Measurements from ENCODE around the gene PLXNA4.

DNA sequence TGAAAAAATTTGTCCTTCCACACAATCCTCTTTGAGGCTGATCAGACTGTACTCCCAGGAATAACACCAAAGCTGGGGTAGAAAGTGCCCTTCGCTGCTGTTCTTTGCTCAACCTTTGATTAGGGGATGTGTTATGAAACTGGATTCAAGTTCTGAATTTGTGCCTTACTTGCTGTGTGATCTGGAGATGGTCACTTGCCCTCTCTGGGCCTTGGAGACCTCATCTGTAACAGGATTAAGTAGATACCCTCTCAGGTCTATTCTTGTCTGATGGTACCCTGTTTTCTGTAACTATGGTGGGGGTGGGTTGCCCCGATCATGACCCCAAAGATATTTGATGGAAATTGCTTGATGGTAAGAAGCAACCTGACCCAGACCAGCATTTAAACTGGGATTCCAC lies 368.5 kb downstream of the PLXNA4 start:
- TF ChIP-seq, protein P1, sequence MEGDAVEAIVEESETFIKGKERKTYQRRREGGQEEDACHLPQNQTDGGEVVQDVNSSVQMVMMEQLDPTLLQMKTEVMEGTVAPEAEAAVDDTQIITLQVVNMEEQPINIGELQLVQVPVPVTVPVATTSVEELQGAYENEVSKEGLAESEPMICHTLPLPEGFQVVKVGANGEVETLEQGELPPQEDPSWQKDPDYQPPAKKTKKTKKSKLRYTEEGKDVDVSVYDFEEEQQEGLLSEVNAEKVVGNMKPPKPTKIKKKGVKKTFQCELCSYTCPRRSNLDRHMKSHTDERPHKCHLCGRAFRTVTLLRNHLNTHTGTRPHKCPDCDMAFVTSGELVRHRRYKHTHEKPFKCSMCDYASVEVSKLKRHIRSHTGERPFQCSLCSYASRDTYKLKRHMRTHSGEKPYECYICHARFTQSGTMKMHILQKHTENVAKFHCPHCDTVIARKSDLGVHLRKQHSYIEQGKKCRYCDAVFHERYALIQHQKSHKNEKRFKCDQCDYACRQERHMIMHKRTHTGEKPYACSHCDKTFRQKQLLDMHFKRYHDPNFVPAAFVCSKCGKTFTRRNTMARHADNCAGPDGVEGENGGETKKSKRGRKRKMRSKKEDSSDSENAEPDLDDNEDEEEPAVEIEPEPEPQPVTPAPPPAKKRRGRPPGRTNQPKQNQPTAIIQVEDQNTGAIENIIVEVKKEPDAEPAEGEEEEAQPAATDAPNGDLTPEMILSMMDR (IDR thresholded peaks at IDR 0.05; ENCODE audit: poor library complexity) = no peak
- no peak for TF ChIP-seq EZH2 (IDR thresholded peaks at IDR 0.05; ENCODE audit: borderline replicate concordance)

All from hepatocyte (in vitro differentiated cells).